ENCODE results near the gene CD180. TPM values are rescaled to one million over a fixed set of nuclear protein-coding genes. Genes with fewer than 3 reads are reported as not detected.

The CD180 gene
- total RNA-seq, 1 donor from 2014 or later, result not detected

GRCh38 chr5:67189931-67190330 is 6.7 kb downstream of the CD180 start:
- H3K36me3 Mint-ChIP-seq (ENCODE audit: low read depth), result no peaks in the 10 kb centered on the region
- peaks cover 8% of the 10 kb centered on the region for H3K4me1 Mint-ChIP-seq (ENCODE audit: low read depth)
- no peak overlapping the region for H3K27ac Mint-ChIP-seq (ENCODE audit: unreplicated experiment)

GRCh38 chr5:67189079-67189354 is 7.6 kb downstream of the CD180 start:
- H3K36me3 Mint-ChIP-seq (ENCODE audit: low read depth), result no peaks in the 10 kb centered on the region
- H3K27ac Mint-ChIP-seq (ENCODE audit: unreplicated experiment), result no peak overlapping the region
- no peak overlapping the region for H3K4me3 Mint-ChIP-seq (ENCODE audit: unreplicated experiment)
- peaks cover 2% of the 10 kb centered on the region for H3K27me3 Mint-ChIP-seq (ENCODE audit: low read depth)
- H3K9me3 Mint-ChIP-seq (ENCODE audit: low read depth), result peaks cover 3% of the 10 kb centered on the region
- peaks cover 8% of the 10 kb centered on the region for H3K4me1 Mint-ChIP-seq (ENCODE audit: low read depth)
- TF ChIP-seq CTCF (IDR thresholded peaks at IDR 0.05), result no peak
- DNase-seq (ENCODE audit: low spot score), result no peak

More at GRCh38 chr5:67189931-67190330, 6.7 kb downstream of the CD180 start:
- no peak for DNase-seq (ENCODE audit: low spot score)
- TF ChIP-seq CTCF (IDR thresholded peaks at IDR 0.05), result no peak
- H3K9me3 Mint-ChIP-seq (ENCODE audit: low read depth), result peaks cover 3% of the 10 kb centered on the region
- H3K4me3 Mint-ChIP-seq (ENCODE audit: unreplicated experiment), result no peak overlapping the region
- peaks cover 2% of the 10 kb centered on the region for H3K27me3 Mint-ChIP-seq (ENCODE audit: low read depth)

- TF ChIP-seq CTCF (IDR thresholded peaks at IDR 0.05), result no peak
- no peak overlapping the region for H3K27ac Mint-ChIP-seq (ENCODE audit: unreplicated experiment)
- DNase-seq (ENCODE audit: low spot score), result no peak
These were observed 8.1 kb downstream of the CD180 start for GRCh38 chr5:67188274-67189078.

GRCh38 chr5:67187006-67187715 is 9.4 kb downstream of the CD180 start:
- TF ChIP-seq CTCF (IDR thresholded peaks at IDR 0.05), result no peak
- no peaks in the 10 kb centered on the region for H3K9me3 Mint-ChIP-seq (ENCODE audit: low read depth)

More at GRCh38 chr5:67188274-67189078, 8.1 kb downstream of the CD180 start:
- H3K4me1 Mint-ChIP-seq (ENCODE audit: low read depth), result peaks cover 8% of the 10 kb centered on the region
- H3K9me3 Mint-ChIP-seq (ENCODE audit: low read depth), result peaks cover 3% of the 10 kb centered on the region
- peaks cover 2% of the 10 kb centered on the region for H3K27me3 Mint-ChIP-seq (ENCODE audit: low read depth)
- no peak overlapping the region for H3K4me3 Mint-ChIP-seq (ENCODE audit: unreplicated experiment)
- H3K36me3 Mint-ChIP-seq (ENCODE audit: low read depth), result no peaks in the 10 kb centered on the region

GRCh38 chr5:67183859-67184258 is 12.7 kb downstream of the CD180 start:
- no peak for TF ChIP-seq CTCF (IDR thresholded peaks at IDR 0.05)
- H3K27me3 Mint-ChIP-seq (ENCODE audit: low read depth), result no peaks in the 10 kb centered on the region
- no peak overlapping the region for H3K27ac Mint-ChIP-seq (ENCODE audit: unreplicated experiment)
- no peak for DNase-seq (ENCODE audit: low spot score)
- H3K4me1 Mint-ChIP-seq (ENCODE audit: low read depth), result peaks cover 24% of the 10 kb centered on the region
- no peaks in the 10 kb centered on the region for H3K36me3 Mint-ChIP-seq (ENCODE audit: low read depth)
- no peak overlapping the region for H3K4me3 Mint-ChIP-seq (ENCODE audit: unreplicated experiment)
- no peaks in the 10 kb centered on the region for H3K9me3 Mint-ChIP-seq (ENCODE audit: low read depth)

More at GRCh38 chr5:67187006-67187715, 9.4 kb downstream of the CD180 start:
- no peak overlapping the region for H3K4me3 Mint-ChIP-seq (ENCODE audit: unreplicated experiment)
- no peak overlapping the region for H3K27ac Mint-ChIP-seq (ENCODE audit: unreplicated experiment)
- H3K27me3 Mint-ChIP-seq (ENCODE audit: low read depth), result peaks cover 2% of the 10 kb centered on the region
- no peaks in the 10 kb centered on the region for H3K36me3 Mint-ChIP-seq (ENCODE audit: low read depth)
- DNase-seq (ENCODE audit: low spot score), result no peak
- H3K4me1 Mint-ChIP-seq (ENCODE audit: low read depth), result peaks cover 20% of the 10 kb centered on the region
